Colonic mucosa (tissue), 4 donors: ENCODE measurements around the gene UBTD1. TPM values are rescaled to one million over a fixed set of nuclear protein-coding genes. Genes with fewer than 3 reads are reported as not detected.

Experiments used
- DNase-seq: peaks from one replicate; pipeline ENCODE4 v3.0.0-alpha.2; 2020
- H3K27ac ChIP-seq: fragments of 200-600 bp; one replicate; pipeline ENCODE4 v1.8.0; 2021
- H3K27me3 ChIP-seq: fragments of 200-600 bp; one replicate; pipeline ENCODE4 v1.8.0; 2021
- H3K36me3 ChIP-seq: fragments of 200-600 bp; one replicate; pipeline ENCODE4 v1.8.0; 2021
- H3K4me1 ChIP-seq: fragments of 200-600 bp; one replicate; pipeline ENCODE4 v1.8.0; 2021; ENCODE audit warnings: mild to moderate bottlenecking
- H3K4me3 ChIP-seq: fragments of 200-600 bp; one replicate; pipeline ENCODE4 v1.8.0; 2021
- H3K9ac ChIP-seq, 2 donors: one replicate each; pipeline ENCODE4 v1.7.0; 2013; ENCODE audit warnings: control low read depth in 2 of 2, low read depth in 2 of 2, low read length in 2 of 2
- H3K9me3 ChIP-seq: fragments of 200-600 bp; one replicate; pipeline ENCODE4 v1.8.0; 2021
- intact Hi-C: fragments of 100-400 bp; cut with DNase I; formaldehyde crosslinking; loops from one replicate; pipeline ENCODE4 v1.14.1; 2022
- total RNA-seq, 2 donors: library from RNA; stranded (reverse); fragmentation: NEBNext Ultra II Directional in 1 of 2; extraction: Animal tissue kit (Norgen Biotek cat#: 25700) in 1 of 2; gene quantifications; one replicate each; pipeline ENCODE4 v1.2.1, GENCODE V29; 2021
- TF ChIP-seq, protein P1 (sequence below): fragments of 200-600 bp; IDR thresholded peaks from one replicate; pipeline ENCODE4 v1.8.0; 2022; ENCODE audit warnings: antibody characterized with exemption, mild to moderate bottlenecking
- donor health status: healthy.
- donor health status: DM: no; HTN: no; CAD: no.
- donor health status: DM: no; HTN: no; CAD: no.

UBTD1 gene
- total RNA-seq, 2 donors from 2014 or later, result 1.8 to 3.2 TPM

- Histone ChIP-seq H3K4me1 (no peaks in the 10 kb centered on the region), H3K27ac (no peak overlapping the region), H3K9me3 (no peaks in the 10 kb centered on the region), H3K36me3 (no peaks in the 10 kb centered on the region), H3K4me3 (no peak overlapping the region), H3K27me3 (no peaks in the 10 kb centered on the region), H3K9ac (no peak overlapping the region)
- intact Hi-C loops, result no loop called here
- no peak for DNase-seq
- TF ChIP-seq, protein P1, sequence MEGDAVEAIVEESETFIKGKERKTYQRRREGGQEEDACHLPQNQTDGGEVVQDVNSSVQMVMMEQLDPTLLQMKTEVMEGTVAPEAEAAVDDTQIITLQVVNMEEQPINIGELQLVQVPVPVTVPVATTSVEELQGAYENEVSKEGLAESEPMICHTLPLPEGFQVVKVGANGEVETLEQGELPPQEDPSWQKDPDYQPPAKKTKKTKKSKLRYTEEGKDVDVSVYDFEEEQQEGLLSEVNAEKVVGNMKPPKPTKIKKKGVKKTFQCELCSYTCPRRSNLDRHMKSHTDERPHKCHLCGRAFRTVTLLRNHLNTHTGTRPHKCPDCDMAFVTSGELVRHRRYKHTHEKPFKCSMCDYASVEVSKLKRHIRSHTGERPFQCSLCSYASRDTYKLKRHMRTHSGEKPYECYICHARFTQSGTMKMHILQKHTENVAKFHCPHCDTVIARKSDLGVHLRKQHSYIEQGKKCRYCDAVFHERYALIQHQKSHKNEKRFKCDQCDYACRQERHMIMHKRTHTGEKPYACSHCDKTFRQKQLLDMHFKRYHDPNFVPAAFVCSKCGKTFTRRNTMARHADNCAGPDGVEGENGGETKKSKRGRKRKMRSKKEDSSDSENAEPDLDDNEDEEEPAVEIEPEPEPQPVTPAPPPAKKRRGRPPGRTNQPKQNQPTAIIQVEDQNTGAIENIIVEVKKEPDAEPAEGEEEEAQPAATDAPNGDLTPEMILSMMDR, result no peak
Measured at GRCh38 chr10:97546456-97547270, 47.9 kb downstream of the UBTD1 start.

DNA sequence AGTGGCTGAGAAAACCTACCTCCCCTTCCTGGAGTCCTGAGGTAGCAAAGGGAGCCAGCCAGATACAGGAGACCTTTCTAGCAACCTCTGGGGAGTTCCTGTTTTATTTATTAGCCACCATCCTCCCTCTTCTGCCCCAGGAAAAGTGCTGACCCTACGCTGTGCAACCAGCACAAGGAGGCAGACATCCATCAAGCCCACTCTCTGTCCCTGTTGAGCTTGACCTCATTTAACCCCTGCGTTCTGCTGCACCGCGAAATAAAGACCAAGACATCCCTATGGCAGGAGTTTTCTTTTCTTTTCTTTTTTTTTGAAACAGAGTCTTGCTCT is 48.5 kb downstream of the UBTD1 start:
- intact Hi-C loops, result no loop called here
- DNase-seq, result no peak
- Histone ChIP-seq H3K4me3 (no peak overlapping the region), H3K27me3 (no peaks in the 10 kb centered on the region), H3K4me1 (no peaks in the 10 kb centered on the region), H3K9ac (no peak overlapping the region), H3K9me3 (no peaks in the 10 kb centered on the region), H3K27ac (no peak overlapping the region), H3K36me3 (no peaks in the 10 kb centered on the region)
- TF ChIP-seq, protein P1, result no peak

- no peak overlapping the region for H3K27ac ChIP-seq
- TF ChIP-seq, protein P1, result no peak
- intact Hi-C loops, result no loop called here
- H3K4me3 ChIP-seq, result no peak overlapping the region
- no peaks in the 10 kb centered on the region for H3K36me3 ChIP-seq
- no peaks in the 10 kb centered on the region for H3K9me3 ChIP-seq
- no peaks in the 10 kb centered on the region for H3K4me1 ChIP-seq
- no peaks in the 10 kb centered on the region for H3K27me3 ChIP-seq
- no peak overlapping the region for H3K9ac ChIP-seq
- no peak for DNase-seq
Measured at GRCh38 chr10:97547962-97548361, 49.2 kb downstream of the UBTD1 start.

- TF ChIP-seq, protein P1, result no peak
- no peaks in the 10 kb centered on the region for H3K27me3 ChIP-seq
- no peak for DNase-seq
- no peaks in the 10 kb centered on the region for H3K4me1 ChIP-seq
- H3K4me3 ChIP-seq, result no peak overlapping the region
- H3K36me3 ChIP-seq, result no peaks in the 10 kb centered on the region
- no peak overlapping the region for H3K9ac ChIP-seq
- no peak overlapping the region for H3K27ac ChIP-seq
- no peaks in the 10 kb centered on the region for H3K9me3 ChIP-seq
- intact Hi-C loops, result no loop called here
Measured at GRCh38 chr10:97548828-97549455, 50.2 kb downstream of the UBTD1 start.

GRCh38 chr10:97549587-97550322 is 51.0 kb downstream of the UBTD1 start:
- Histone ChIP-seq H3K4me1 (no peaks in the 10 kb centered on the region), H3K27ac (no peak overlapping the region), H3K9me3 (no peaks in the 10 kb centered on the region), H3K27me3 (no peaks in the 10 kb centered on the region), H3K9ac (no peak overlapping the region), H3K4me3 (no peak overlapping the region), H3K36me3 (no peaks in the 10 kb centered on the region)
- TF ChIP-seq, protein P1, result no peak
- intact Hi-C loops, result loop anchor here (5.0 kb wide), 1 partner anchor 87 kb away; no protein-coding TSS in a partner anchor
- DNase-seq, result no peak
